ENCODE results near the gene AP2A2. TPM values are rescaled to one million over a fixed set of nuclear protein-coding genes. Genes with fewer than 3 reads are reported as not detected.
A peak's percentile ranks its signal among the peaks of the same experiment; 100 is the strongest.

Gene AP2A2
- total RNA-seq, 2 donors from 2014 or later: 79.4 to 97.7 TPM

DNA sequence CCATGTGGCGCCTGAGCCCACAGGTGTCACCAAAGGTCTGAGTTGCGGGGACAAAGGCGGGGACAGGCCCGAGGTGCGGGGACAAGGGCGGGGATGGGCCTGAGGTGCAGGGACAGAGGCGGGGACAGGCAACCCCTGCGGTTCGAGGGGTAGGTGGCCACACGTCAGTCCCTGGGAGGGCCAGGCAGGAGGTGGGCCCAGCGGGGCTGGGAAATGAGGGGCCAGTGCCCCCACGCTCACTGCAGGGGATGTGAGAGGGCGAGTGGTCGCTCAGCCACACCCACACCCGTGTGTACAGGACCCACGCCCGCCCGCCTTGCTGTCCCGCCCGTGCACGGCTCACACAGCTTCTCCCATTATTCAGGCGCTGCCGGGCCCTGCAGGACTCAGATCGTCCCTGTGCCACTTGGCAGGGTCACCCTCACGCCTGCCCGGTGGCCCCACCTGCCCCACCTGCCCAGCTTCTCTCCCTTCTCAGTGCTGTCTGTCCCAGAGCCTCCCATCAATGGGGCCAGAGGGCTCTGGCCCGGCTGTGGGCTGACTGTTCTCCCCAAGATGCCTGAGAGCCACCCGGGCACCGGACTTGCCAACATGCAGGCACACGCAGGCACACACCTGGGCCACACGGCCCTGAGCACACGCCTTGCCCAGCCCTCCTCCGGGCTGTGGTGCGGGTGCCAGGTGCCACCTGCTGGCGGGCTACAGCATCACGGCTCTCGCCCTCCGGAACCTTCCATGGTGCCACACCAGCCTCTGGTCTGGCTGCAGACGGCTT, 125.1 kb downstream of the AP2A2 start:
- peak; percentile 94 for DNase-seq
- H3K9ac ChIP-seq (ENCODE audit: extremely low read depth, low read length, poor library complexity, severe bottlenecking): no peak overlapping the region
- Mint-ChIP-seq H3K27me3 (ENCODE audit: insufficient read depth) (peaks cover 2% of the 10 kb centered on the region), H3K4me3 (no peak overlapping the region), H3K4me1 (no peaks in the 10 kb centered on the region), H3K9me3 (no peaks in the 10 kb centered on the region), H3K36me3 (ENCODE audit: low read depth) (no peaks in the 10 kb centered on the region), H3K27ac (no peak overlapping the region)
- no peaks in the 10 kb centered on the region for H3K27me3 ChIP-seq (ENCODE audit: control insufficient read depth, insufficient read depth, low read length, poor library complexity, severe bottlenecking)
- TF ChIP-seq, protein P1, sequence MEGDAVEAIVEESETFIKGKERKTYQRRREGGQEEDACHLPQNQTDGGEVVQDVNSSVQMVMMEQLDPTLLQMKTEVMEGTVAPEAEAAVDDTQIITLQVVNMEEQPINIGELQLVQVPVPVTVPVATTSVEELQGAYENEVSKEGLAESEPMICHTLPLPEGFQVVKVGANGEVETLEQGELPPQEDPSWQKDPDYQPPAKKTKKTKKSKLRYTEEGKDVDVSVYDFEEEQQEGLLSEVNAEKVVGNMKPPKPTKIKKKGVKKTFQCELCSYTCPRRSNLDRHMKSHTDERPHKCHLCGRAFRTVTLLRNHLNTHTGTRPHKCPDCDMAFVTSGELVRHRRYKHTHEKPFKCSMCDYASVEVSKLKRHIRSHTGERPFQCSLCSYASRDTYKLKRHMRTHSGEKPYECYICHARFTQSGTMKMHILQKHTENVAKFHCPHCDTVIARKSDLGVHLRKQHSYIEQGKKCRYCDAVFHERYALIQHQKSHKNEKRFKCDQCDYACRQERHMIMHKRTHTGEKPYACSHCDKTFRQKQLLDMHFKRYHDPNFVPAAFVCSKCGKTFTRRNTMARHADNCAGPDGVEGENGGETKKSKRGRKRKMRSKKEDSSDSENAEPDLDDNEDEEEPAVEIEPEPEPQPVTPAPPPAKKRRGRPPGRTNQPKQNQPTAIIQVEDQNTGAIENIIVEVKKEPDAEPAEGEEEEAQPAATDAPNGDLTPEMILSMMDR (conservative IDR thresholded peaks at IDR 0.05): peak; percentile 95
- 68% methylated on average over 33 to 39 of the region's 39 CpGs for WGBS, 2 experiments (ENCODE audit: insufficient coverage in 1 of 2, insufficient read length in 1 of 2)
- H3K36me3 ChIP-seq (ENCODE audit: control insufficient read depth, insufficient read depth, low read length): no peaks in the 10 kb centered on the region
- no peak overlapping the region for H3K4me3 ChIP-seq (ENCODE audit: low read length)
- no peaks in the 10 kb centered on the region for H3K9me3 ChIP-seq (ENCODE audit: control insufficient read depth, low read length)
- H3K27ac ChIP-seq (ENCODE audit: low read depth, low read length): no peak overlapping the region
- H3K4me1 ChIP-seq (ENCODE audit: control insufficient read depth, insufficient read depth, low read length): no peaks in the 10 kb centered on the region

DNA sequence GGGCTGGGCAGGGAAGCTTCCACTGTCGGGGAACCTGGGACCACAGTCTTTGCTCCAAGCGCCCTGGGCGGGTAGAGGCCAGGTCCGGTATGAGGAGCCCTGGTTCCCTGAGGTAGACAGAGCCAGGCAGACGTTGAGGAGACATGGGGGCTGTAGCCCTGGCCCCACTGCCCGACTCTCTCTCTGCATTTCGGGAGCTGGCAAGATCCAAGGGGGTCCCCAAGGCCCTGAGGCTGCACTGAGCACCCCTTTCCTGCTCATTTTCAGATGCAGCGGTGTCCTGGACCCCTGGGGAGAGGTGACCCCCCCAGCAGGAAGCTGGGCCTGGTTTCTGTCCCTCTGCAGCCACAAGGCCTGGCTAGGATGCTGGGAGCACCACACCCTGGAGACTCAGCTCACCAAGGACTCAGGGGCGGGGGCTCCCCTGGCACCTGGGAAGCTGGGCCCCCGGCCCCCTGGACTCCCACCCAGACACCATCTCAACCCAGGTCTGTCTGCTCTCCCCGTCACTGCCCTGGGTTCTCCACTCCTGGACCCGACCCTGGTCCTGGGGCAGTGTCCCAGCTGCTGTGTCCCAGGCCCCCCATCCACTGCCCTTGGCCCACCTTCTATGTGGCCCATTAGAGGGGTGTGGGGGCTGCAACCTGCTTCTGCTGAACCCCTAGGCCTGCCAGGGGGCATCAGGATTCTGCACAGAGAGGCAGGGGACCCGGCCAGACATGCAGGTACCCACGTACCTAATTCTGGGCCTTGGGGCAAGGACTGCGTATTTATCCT, 125.9 kb downstream of the AP2A2 start:
- Histone ChIP-seq H3K4me1 (ENCODE audit: control insufficient read depth, insufficient read depth, low read length) (no peaks in the 10 kb centered on the region), H3K27me3 (ENCODE audit: control insufficient read depth, insufficient read depth, low read length, poor library complexity, severe bottlenecking) (no peaks in the 10 kb centered on the region), H3K27ac (ENCODE audit: low read depth, low read length) (no peak overlapping the region), H3K4me3 (ENCODE audit: low read length) (no peak overlapping the region), H3K36me3 (ENCODE audit: control insufficient read depth, insufficient read depth, low read length) (no peaks in the 10 kb centered on the region), H3K9me3 (ENCODE audit: control insufficient read depth, low read length) (no peaks in the 10 kb centered on the region), H3K9ac (ENCODE audit: extremely low read depth, low read length, poor library complexity, severe bottlenecking) (no peak overlapping the region)
- no peak overlapping the region for H3K4me3 Mint-ChIP-seq
- TF ChIP-seq, protein P1 (conservative IDR thresholded peaks at IDR 0.05): peak; percentile 1
- 68 to 82% methylated on average over 9 to 15 of the region's 15 CpGs for WGBS, 2 experiments (ENCODE audit: insufficient coverage in 1 of 2, insufficient read length in 1 of 2)
- no peak for DNase-seq
- H3K27ac Mint-ChIP-seq: no peak overlapping the region
- H3K27me3 Mint-ChIP-seq (ENCODE audit: insufficient read depth): peaks cover 2% of the 10 kb centered on the region
- no peaks in the 10 kb centered on the region for H3K4me1 Mint-ChIP-seq
- no peaks in the 10 kb centered on the region for H3K9me3 Mint-ChIP-seq
- no peaks in the 10 kb centered on the region for H3K36me3 Mint-ChIP-seq (ENCODE audit: low read depth)

DNA sequence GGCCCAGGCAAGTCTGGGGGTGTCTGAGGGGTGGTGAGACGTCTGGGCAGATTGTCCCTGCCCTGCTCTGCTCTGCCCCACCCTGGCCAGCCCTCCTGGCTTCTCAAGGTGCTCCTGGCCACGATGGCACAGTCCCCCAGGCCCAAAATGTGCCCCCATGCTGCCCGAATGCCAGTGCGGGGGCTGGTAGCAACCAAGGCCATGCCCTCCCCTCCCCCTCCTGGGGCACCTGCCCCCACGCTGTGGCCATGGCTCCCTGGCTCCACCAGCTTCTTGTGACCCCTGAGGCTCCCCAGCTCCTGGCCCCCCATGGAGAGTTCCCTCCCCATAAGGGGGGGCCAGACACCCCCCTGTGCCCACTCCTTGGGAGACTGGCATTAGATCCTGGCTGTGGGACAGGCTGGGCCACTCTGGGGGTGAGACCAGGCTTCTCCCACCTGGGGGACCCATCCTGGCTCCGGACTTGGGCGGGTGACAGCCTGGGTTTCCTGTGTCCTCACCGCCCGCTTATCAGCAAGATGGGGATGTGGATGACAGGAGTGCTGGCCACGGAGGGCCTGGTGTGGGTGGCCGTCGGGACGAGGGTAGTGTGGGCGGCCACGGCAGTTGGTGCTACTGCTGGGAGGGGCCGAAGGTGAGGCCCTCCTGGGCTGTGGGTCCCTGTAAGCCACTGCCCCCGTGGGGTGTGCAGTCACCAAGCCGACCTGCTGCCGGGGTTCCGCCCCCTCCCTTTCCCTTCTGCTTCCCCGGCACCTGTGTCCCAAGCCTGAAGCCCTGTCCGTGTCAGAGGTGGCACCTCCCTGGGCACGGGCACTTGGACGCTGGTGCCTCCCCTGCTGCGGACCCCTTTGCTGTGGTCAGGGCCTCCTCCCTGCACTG, 126.7 kb downstream of the AP2A2 start:
- H3K36me3 ChIP-seq (ENCODE audit: control insufficient read depth, insufficient read depth, low read length): no peaks in the 10 kb centered on the region
- Mint-ChIP-seq H3K9me3 (no peaks in the 10 kb centered on the region), H3K4me1 (no peaks in the 10 kb centered on the region), H3K36me3 (ENCODE audit: low read depth) (no peaks in the 10 kb centered on the region), H3K27me3 (ENCODE audit: insufficient read depth) (peaks cover 2% of the 10 kb centered on the region), H3K27ac (no peak overlapping the region), H3K4me3 (no peak overlapping the region)
- no peaks in the 10 kb centered on the region for H3K4me1 ChIP-seq (ENCODE audit: control insufficient read depth, insufficient read depth, low read length)
- H3K4me3 ChIP-seq (ENCODE audit: low read length): no peak overlapping the region
- H3K9me3 ChIP-seq (ENCODE audit: control insufficient read depth, low read length): no peaks in the 10 kb centered on the region
- no peak overlapping the region for H3K9ac ChIP-seq (ENCODE audit: extremely low read depth, low read length, poor library complexity, severe bottlenecking)
- no peaks in the 10 kb centered on the region for H3K27me3 ChIP-seq (ENCODE audit: control insufficient read depth, insufficient read depth, low read length, poor library complexity, severe bottlenecking)
- no peak for DNase-seq
- no peak overlapping the region for H3K27ac ChIP-seq (ENCODE audit: low read depth, low read length)
- TF ChIP-seq, protein P1 (conservative IDR thresholded peaks at IDR 0.05): no peak
- WGBS, 2 experiments (ENCODE audit: insufficient coverage in 1 of 2, insufficient read length in 1 of 2): 90 to 94% methylated on average over 20 to 25 of the region's 25 CpGs
